Activated CD4-positive, alpha-beta T cell treated with anti-CD3 and anti-CD28 coated beads, Interleukin-2, amount 50 U/mL, for 4 hours (primary cell): ENCODE results near the gene MIER2.
"Not testable (repeated sequence)": the region's sequence is repeated elsewhere in the genome, so short reads cannot be mapped to it uniquely, and the experiment has no call there.

Source experiments
- DNase-seq, 2 experiments: peaks; one replicate each; pipeline ENCODE4 v3.0.0-alpha.2; 2020

MIER2 gene

DNA sequence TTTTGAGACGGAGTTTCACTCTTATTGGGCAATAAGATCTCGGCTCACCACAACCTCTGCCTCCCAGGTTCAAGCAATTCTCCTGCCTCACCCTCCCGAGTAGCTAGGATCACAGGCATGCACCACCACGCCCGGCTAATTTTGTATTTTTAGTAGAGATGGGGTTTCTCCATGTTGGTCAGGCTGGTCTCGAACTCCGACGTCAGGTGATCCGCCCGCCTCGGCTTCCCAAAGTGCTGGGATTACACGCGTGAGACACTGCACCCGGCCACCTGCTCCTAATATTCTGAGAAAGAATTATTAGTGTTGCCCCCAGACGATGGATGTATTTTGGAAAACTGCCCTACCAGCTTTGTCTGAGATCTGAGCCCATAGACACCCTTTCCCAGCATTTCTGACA lies 10.9 kb upstream of the MIER2 start:
- DNase-seq = not testable (repeated sequence)

DNA sequence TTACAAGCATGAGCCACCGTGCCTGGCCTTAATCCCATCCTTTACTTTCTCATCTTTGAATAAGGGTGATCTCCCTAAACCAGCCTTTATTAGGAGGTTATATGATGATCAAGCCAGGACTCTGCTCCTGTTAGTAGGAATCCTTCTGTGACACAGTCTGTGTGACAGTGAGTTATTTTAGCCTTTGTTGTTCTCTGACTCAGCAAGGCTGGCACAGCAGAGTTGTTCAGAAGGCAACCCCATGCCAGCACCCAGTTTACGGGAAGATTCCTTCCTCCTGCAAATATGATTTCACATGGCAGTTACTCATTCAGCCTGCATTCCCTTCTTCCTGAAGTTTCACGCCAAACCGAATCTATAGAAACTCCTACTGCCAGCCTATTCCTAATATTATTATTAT lies 10.5 kb upstream of the MIER2 start:
- DNase-seq = no peak

DNA sequence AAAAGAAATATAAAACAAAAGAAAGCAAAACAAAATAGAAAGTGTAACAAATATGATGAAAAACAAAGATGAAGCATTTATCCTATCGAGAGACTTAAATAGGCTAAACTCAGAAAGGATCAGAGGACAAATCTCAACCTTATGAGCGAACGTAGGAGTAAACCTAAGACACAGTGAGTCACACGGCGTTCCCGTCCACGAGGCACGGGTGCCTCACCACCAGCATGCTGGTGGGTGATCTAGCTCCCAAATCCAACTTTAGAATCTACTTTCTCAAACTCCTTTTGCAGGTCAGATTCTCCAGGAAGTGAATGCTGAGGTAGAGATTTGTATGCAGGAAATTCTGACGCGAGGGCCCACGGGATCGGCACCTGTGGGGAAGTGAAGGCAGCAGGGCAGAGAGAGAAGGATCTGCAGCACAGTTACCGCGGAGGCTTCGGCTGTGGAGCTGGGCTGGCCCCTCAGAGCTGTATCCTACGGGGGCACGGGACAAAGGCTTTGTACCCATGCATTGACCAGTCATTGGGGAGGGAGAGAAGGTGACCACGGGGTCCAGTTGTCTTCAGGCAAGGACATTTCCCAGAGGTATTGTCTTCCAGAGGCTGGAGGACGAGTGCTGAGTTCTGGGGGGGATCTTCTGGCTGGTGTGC lies 7.5 kb upstream of the MIER2 start:
- DNase-seq = no peak

DNA sequence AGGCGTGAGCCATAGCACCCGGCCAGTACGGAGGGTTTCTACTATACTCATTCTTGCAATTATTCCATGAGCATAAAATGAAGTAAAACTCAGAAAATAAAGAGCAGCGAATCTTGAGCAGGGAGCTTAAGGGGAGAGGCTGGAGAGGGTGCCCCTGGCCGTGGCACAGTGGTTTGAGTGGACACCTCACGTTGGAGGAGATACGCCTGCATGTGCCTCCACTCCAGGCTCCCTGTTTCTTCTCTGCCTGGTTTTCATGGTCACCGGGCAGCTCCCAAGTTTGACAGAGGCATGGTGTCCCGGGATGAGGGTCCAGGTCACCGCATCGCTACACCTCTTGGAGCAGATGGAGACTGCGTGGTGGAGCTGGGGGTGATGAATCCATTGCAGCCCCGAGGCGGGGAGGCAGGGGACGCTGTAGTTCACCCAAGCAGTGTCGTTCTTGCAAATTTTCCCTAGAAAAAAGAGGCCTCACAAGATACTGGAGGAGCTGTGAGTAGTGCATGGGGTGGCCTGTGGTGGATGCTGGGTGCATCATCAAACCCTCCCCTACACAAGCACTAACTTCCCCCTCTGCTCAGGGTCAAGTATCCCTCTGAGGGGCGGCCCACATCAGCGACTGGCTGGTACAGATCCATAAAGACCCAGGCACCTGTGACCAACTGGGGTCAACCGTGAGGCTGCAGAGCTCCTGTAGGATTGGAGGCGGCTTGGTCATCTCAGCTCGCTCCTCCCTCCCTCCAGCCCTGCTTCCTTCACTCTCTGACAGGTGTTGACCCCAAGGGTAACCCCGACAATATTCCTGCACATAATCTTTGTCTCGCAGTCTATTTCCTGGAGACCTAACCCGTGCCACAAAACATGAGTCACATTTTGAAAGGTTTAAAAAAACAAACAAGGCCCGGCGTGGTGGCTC lies 3.6 kb upstream of the MIER2 start:
- DNase-seq = no peak

DNA sequence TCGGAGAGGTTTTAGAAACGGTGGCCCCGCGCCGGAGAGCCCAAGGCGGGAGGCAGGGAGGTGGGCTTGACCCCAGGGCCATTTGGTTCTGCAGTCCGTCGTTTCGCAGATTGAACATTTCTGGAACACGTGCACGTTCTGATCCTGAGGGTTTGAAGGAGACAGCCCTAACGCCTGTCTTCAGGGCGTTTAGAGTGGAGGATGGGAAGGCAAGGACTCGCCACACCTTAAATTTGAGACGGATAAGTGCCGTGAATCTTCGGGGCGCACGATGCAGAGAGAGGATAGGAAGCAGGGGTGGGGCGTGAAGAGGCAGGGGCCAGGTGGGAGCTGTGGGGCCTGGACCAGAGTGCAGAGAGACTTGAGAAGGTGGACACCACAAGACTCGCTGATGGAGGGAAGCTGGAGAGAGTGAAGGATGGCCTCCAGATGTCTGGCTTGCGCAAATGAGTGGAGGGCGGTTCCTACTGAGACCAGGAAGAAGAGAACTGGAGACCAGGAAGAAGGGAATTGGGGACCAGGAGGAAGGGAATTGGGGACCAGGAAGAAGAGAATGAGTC lies 804 bp upstream of the MIER2 start:
- DNase-seq = no peak

DNA sequence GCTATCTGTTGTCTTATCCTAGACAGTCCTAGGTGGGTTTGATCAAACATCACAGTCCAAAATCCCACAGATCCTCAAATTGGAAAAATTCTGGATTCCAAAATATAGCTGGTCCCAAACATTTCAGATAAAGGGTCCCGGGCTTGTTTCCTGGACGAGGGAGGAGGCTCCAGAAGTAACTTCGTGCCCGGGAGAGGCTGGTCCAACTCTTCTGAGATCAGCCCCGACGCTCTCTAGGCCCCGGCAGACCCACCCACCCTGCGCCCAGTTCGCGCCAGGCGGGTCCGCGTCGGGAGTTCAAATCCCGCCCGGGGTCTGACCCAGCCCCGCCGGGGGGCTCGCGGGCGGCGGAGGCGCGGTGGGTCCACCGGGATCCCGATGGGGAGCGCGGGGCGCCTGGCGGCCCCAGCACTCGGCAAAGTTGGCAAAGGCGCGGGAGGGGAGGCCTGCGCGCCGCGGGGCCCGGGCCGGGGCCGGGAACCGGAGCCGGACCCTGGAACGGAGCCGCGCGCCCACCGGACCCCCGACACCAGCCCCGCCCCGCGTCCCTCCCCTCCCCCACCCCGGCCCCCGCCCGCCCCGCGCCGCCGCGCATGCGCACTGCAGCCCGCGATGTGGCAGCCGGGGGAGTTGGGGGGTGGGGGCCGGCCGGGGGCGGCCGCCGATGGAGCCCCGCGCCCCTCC lies 513 bp downstream of the MIER2 start:
- peak; percentile 8 to 21 for DNase-seq

DNA sequence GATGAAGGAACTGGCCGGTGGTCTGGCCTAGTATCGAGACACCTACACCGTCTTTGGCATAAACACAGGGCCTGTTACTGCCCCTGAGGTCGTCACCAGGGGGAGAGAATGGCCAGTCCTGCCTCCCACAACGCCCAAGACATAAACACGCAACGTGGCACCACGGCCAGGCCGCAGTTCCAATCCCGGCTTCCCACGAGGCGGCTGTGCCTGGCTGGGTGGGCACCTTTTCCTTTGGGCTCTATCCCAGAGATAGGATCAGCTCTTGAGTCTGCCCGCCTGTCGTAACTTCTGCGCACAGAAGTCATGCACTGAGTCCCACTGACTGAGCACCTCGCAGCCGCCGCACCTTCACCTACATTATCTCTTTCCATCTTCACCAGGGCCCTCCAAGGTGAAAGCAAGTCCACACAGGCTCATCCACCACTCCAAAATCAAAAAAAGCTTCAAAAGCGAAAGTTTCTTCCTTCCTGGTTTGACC lies 1.1 kb downstream of the MIER2 start:
- no peak for DNase-seq

DNA sequence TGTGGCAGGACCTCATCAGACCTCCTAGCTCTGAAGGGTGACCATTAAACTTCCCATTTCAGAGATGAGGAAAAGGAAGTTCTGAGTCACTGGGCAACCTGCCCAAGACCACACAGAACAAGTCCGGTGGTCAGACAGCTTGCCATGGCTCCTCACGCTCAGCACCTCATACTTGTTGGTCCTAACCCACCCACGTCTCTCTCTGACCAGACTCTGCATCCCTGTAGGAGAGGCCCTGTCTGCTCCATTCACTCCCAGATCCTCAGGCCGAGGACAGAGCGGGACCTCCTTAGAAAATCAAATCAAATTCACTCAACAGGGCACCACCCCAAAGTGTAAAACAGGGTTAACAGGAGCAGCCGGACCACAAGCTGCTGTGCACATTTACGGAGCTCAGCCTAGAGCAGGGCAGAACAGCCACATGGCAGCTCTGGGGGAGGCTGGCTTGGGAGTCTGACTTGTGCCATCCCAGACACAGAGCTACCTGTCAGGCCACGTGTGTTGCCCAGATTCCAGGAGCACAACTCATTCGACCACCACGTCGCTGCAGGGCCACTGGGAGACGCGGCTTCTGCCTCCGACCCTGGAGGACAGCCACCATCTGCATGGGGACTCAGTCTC lies 1.7 kb downstream of the MIER2 start:
- DNase-seq = no peak

DNA sequence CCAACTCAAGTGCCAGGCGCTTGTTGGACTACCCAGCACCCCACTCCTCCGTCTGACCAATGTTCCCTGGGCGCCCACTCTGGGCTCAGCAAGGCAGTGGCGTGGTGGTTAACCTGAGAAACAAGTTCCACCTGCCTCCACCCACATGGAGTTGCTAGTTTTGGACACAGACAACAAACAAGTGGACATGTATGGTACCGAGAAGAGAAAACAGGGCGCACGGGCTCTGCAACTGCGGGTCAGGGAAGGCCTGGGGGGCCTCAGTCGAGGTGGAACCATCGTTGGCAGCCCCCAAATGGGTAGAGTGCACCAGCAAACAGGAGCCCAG lies 2.5 kb downstream of the MIER2 start:
- DNase-seq = no peak

DNA sequence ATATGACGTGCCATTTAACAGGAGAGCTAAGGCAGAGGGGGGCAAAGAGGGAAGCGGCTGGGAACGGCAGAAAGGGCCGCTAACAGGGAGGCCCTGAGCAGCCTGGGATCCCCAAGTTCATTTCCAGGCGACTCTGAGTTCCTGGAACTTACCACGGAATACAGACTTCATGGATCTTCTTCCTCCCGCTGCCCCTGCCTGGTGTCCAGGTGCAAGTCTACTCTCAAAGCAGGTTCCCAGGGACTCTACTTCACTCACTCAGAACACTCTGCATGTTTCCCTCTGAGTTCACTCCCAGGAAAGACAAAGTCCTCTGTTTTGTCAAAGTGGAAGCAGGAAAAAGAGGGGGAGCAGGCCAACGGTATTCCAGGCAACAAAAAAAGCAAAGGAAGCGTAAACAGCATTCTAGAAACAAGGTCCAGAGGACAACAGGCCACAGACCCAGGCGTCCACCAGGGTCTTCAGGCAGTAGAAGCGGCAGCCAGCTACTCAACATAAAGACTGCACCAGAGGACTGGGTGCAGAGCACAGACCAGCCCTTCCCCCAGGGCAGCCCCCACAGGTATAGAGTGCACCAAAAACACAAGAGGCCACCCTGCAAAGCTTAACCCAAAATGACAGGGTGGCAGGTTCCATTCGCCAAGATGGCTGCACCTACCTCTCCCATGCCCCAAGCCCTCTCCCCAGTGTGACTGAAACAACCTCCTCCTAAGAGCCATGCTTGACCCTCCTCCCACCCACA lies 3.0 kb downstream of the MIER2 start:
- DNase-seq = no peak

DNA sequence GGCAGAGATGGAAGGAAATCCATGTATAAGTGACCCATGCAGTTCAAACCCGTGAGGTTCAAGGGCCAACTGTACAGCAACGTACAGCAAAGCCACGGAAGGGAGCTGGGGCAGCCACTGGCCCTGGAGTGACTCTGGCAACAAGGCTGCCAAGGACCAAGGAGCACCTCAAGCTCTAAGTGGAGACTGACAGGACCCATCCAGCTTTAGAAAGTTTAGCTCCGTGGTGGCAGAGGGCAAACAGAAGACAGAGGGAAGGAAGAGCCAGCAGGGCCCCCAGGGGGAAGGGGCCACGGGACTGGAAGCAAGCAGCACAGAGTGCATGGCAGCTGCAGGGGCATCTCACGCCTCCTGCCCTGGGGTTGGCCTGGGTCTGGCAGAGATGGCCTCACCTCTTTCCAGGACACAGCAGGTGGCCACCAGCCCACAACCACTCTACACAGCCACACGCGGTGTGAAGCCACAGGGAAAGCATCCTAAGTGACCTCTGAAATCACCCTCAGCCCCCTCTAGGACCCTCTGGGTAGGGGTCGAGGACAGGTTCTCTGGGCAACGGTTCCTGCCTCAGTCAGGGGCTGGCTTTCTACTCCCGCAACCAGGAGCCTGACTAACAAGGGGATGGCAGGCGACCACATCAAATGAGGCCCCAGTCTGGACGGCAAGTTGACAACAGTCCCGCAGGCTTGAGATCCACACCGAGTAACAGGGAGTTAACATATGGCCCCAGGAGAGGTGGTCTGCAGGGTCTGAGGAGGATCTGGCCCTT lies 3.8 kb downstream of the MIER2 start:
- no peak for DNase-seq

DNA sequence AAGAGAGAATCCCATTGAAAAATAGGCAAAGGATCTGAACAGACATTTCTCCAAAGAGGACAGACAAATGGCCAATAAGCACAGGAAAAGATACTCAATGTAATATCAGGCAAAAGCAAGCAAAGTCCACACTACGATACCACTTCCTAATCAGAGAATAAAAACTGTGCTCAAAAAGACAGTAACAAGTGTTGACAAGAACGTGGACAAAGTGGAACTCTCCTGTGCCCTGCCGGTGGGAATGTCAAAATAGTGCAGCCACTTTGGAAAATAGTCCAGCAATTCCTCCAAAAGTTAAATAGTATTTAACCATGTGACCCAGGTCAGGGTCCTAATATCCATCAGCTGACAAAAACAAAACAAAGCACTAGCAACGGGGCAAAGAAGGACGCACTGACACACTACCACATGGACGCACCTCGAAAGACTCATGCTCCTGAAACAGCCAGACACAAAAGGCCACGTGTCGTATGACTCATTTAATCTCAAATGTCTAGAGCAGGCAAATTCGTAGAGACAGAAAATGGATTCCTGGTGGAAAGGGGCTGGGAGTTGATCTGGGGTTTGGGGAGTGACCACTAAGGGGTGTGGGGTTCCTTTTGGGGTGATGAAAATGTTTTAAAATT lies 5.2 kb downstream of the MIER2 start:
- DNase-seq = no peak

DNA sequence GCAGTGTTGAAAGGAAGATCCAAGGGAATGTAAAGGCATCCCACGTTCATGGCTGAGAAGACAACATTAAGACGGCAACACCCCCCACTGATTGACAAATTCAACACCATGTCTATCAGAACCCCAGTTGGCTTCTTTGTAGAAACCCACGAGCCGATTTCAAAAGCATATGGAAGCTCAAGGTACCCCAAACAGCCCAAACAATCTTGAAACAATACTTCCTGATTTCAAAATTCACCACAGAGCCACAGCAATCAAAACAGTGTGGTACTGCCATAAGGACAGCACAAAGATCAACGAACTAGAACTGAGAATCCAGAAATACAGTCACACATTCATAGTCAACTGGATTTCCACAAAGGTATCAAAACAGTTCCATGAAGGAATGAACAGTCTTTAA lies 6.2 kb downstream of the MIER2 start:
- DNase-seq = no peak

DNA sequence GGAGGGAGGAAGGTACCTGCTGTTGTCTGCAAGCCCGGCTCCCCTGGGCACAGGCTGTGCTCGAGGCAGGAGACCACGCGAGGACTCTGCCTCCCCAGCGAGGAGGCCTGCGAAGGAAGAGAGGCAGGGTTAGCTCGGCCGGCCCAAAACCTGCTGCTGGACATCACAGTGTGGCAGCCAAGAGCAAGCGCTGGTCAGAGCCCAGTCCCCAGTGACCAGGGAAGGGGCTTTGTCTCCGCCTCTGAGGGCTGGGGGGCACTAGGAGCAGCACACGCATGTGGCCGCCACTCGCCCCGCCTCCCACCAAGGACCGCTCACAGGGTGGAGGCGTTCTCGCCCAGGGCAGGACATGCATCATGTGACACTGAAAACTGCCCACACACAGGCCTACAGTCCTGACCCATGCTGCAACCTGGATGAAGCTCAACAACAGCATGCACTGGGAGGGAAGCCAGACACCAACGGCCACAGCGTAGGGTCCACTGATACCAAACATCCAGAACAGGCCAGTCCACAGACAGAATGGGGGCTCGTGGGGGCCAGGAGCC lies 8.5 kb downstream of the MIER2 start:
- DNase-seq = no peak

DNA sequence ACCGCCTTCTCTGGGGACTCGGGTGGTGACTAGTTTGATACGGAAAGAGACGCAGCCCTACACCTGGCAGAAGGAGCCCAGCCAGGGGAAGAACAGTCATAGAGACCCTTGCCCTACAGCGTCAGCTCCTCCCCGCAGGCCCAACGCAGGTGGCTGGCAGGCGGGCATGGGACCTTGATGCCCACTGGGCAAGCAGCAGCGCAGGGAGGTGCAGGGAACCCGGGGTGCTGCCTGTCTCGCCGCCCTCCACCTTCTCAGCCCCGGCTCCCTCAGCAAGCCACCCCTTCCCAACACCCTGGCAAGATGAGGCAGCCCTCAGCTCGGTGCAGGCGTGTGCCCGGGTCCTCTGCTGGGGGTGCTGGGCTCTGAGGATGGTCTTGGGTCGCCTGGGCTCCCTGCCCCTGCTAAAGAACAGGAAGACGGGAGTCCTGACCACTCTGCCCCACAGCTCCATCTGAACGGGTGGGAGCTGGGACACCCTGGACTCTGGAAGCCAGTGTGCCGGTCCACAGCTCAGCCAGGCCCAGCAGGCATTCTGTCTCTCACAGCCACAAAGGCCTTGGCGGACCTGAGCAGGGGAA lies 9.0 kb downstream of the MIER2 start:
- no peak for DNase-seq

DNA sequence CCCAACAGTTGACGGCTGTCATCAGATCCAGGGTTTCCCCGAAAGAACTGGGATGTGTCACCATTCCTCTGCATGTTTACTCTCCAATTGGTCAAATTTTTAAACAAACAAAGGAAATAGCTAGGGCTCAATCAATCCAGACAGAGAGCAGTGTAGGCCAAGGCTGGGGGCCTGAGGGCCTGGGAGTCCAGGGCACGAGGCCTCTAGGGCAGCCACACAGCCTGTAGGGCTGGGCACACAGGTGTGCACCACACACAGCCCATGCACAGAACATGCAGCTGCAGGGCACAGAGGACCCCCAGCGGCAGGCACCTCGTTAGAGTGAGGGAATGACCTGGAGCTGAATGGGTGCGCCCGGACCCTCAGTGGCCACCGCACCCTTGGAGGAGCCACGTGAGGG lies 9.5 kb downstream of the MIER2 start:
- no peak for DNase-seq

DNA sequence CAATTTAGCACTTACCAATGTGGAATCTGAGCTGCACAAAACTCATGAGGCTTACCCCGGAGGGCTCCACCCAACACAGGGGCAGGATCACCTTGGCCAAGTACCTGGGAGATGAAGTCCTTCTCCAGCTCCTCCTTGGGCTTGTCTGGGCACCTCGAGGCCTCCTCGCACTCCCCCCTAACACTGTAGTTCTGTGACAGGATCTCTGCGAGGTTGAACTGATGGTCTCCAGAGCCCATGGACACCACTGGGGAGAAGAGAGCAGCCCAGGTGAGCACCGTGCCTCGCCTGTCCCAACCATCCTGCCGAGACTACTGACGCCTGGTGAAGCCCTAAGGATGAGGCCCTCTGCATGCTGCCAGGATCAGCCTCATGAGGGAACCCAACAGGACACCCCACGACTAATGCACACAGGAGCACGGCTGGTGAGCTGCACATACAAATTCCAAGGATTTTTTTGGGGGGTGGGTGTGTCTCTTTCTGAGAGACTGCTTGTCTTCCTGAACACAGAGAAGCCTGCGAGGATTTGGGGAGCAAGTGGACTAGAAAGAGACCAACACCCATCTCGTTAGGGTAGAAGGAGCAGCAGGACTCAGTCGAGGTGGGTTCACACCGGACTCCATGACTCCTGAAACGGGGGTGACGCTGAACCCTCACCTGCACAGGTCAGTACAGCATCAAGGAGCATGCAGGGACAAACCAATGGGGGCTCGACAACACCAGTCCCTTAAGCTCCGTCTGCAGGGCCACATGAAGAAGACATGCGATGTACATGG lies 10.1 kb downstream of the MIER2 start:
- DNase-seq = no peak

DNA sequence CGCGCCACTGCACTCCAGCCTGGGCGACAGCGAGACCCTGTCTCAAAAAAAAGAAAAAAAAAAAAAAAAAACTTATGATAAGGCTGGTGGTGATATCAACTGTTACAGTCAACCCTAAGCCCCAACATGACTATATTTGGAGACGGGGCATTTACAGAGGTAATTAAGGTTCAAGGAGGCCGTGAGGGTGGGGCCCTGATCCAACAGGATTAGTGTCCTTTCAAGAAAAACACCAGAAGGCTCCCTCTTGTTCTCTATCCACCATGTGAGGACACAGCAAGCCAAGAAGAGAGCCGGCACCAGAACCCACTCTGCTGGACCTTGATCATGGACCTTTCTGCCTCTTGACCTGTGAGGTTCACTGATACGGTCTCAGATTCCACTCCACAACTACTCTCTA lies 14.1 kb downstream of the MIER2 start:
- no peak for DNase-seq

DNA sequence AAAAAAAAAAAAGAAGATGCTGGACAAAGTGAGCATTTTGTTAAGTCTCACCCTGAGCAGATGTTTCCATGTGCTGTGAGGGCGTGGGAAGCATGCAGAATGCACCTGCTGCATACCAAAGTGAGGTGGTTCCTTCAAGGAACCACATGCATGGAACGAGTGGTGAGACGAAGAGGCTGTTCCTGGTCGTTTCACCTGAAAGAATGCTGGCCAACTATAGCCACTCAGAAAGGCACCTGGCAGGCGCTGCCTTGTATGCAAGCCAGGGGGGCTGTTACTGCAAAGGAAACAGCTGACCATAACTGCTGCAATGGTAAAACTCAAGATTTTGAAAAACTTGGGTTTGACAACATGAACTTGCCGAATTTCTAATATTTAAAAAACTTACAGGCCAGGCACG lies 14.7 kb downstream of the MIER2 start:
- DNase-seq = no peak
